Skeletal muscle cell (primary cell): Measurements from ENCODE around the gene ATP1B3.
"Not testable (repeated sequence)": the region's sequence is repeated elsewhere in the genome, so short reads cannot be mapped to it uniquely, and the experiment has no call there.

Experiments
- DNase-seq: peaks from one replicate; pipeline ENCODE4 v3.0.0-alpha.2; 2010; ENCODE audit warnings: low read depth
- H3K4me3 ChIP-seq: 2 replicates; pipeline ENCODE4 v1.5.1; 2011; ENCODE audit warnings: low read depth, mild to moderate bottlenecking, control low read depth, low read length, moderate library complexity

Gene ATP1B3

GRCh38 chr3:141898908-141899307 lies 22.5 kb downstream of the ATP1B3 start:
- H3K4me3 ChIP-seq: no peak overlapping the region
- no peak for DNase-seq

GRCh38 chr3:141900343-141900742 lies 23.9 kb downstream of the ATP1B3 start:
- no peak for DNase-seq
- no peak overlapping the region for H3K4me3 ChIP-seq

- no peak for DNase-seq
- no peak overlapping the region for H3K4me3 ChIP-seq
Measured at GRCh38 chr3:141901914-141902313, 25.5 kb downstream of the ATP1B3 start.

GRCh38 chr3:141904203-141904602 lies 27.8 kb downstream of the ATP1B3 start:
- DNase-seq: no peak
- no peak overlapping the region for H3K4me3 ChIP-seq

- DNase-seq: no peak
- no peak overlapping the region for H3K4me3 ChIP-seq
Measured at GRCh38 chr3:141905129-141905528, 28.7 kb downstream of the ATP1B3 start.

- H3K4me3 ChIP-seq: no peak overlapping the region
- no peak for DNase-seq
Measured at GRCh38 chr3:141909408-141909807, 33.0 kb downstream of the ATP1B3 start.

GRCh38 chr3:141909986-141910385 lies 33.5 kb downstream of the ATP1B3 start:
- H3K4me3 ChIP-seq, DNase-seq: not testable (repeated sequence)

GRCh38 chr3:141913150-141913811 lies 36.8 kb downstream of the ATP1B3 start:
- DNase-seq: peak; percentile 23
- no peak overlapping the region for H3K4me3 ChIP-seq

GRCh38 chr3:141914311-141914710 lies 37.9 kb downstream of the ATP1B3 start:
- DNase-seq: no peak
- no peak overlapping the region for H3K4me3 ChIP-seq

GRCh38 chr3:141915016-141915415 lies 38.6 kb downstream of the ATP1B3 start:
- DNase-seq: no peak
- H3K4me3 ChIP-seq: no peak overlapping the region

- no peak for DNase-seq
- no peak overlapping the region for H3K4me3 ChIP-seq
Measured at GRCh38 chr3:141915766-141916165, 39.3 kb downstream of the ATP1B3 start.

- no peak overlapping the region for H3K4me3 ChIP-seq
- DNase-seq: no peak
Measured at GRCh38 chr3:141920701-141921100, 44.3 kb downstream of the ATP1B3 start.

GRCh38 chr3:141921316-141921715 lies 44.9 kb downstream of the ATP1B3 start:
- H3K4me3 ChIP-seq: no peak overlapping the region
- no peak for DNase-seq

GRCh38 chr3:141925677-141926076 lies 49.2 kb downstream of the ATP1B3 start:
- H3K4me3 ChIP-seq, DNase-seq: not testable (repeated sequence)

- no peak for DNase-seq
- no peak overlapping the region for H3K4me3 ChIP-seq
Measured at GRCh38 chr3:141926929-141927328, 50.5 kb downstream of the ATP1B3 start.

GRCh38 chr3:141928631-141929270 lies 52.3 kb downstream of the ATP1B3 start:
- DNase-seq: no peak
- H3K4me3 ChIP-seq: no peak overlapping the region

GRCh38 chr3:141929341-141929995 lies 53.0 kb downstream of the ATP1B3 start:
- DNase-seq: no peak
- H3K4me3 ChIP-seq: no peak overlapping the region

GRCh38 chr3:141930801-141931200 lies 54.4 kb downstream of the ATP1B3 start:
- H3K4me3 ChIP-seq: no peak overlapping the region
- DNase-seq: no peak

GRCh38 chr3:141933421-141934300 lies 57.2 kb downstream of the ATP1B3 start:
- H3K4me3 ChIP-seq: no peak overlapping the region
- DNase-seq: no peak

- H3K4me3 ChIP-seq: no peak overlapping the region
Measured at GRCh38 chr3:141934354-141934753, 57.9 kb downstream of the ATP1B3 start.

More at GRCh38 chr3:141934354-141934753, 57.9 kb downstream of the ATP1B3 start:
- DNase-seq: no peak
